RWPE2 (cell line): ENCODE measurements around the gene TCF23.
"Not testable (repeated sequence)": the region's sequence is repeated elsewhere in the genome, so short reads cannot be mapped to it uniquely, and the experiment has no call there.

Source experiments
- ATAC-seq: fragments of 200-7000 bp; cut with Tn5 transposase; 3 replicates; pipeline ENCODE4 v1.9.1; 2021; ENCODE audit warnings: low read depth
- DNase-seq: peaks from one replicate; pipeline ENCODE4 v3.0.0-alpha.2; 2020; ENCODE audit warnings: low spot score
- H3K27ac ChIP-seq: fragments of 450-650 bp; 2 replicates; pipeline ENCODE4 v1.5.1; 2017; ENCODE audit warnings: mild to moderate bottlenecking; ENCODE audit not compliant: poor library complexity, severe bottlenecking
- H3K27me3 ChIP-seq: fragments of 250-450 bp; sonication (Bioruptor Pico); 2 replicates; pipeline ENCODE4 v1.5.1; 2021; ENCODE audit warnings: mild to moderate bottlenecking, moderate library complexity; ENCODE audit not compliant: insufficient read depth, poor library complexity, severe bottlenecking
- H3K36me3 ChIP-seq: fragments of 250-450 bp; sonication (Bioruptor Pico); 2 replicates; pipeline ENCODE4 v1.5.1; 2020; ENCODE audit warnings: low read depth, mild to moderate bottlenecking, moderate library complexity
- H3K4me1 ChIP-seq: fragments of 250-450 bp; sonication (Bioruptor Pico); 2 replicates; pipeline ENCODE4 v1.5.1; 2021; ENCODE audit warnings: mild to moderate bottlenecking, moderate library complexity; ENCODE audit not compliant: insufficient read depth, poor library complexity, severe bottlenecking
- H3K4me3 ChIP-seq: fragments of 250-450 bp; sonication (Bioruptor Pico); 2 replicates; pipeline ENCODE4 v1.5.1; 2021; ENCODE audit warnings: mild to moderate bottlenecking, moderate library complexity; ENCODE audit not compliant: severe bottlenecking
- H3K9me3 ChIP-seq: fragments of 250-450 bp; sonication (Bioruptor Pico); 2 replicates; pipeline ENCODE4 v1.5.1; 2021; ENCODE audit warnings: mild to moderate bottlenecking, moderate library complexity; ENCODE audit not compliant: severe bottlenecking
- CTCF ChIP-seq: fragments of 450-650 bp; IDR thresholded peaks from one replicate; pipeline ENCODE4 v1.5.1; 2017; ENCODE audit warnings: mild to moderate bottlenecking, moderate library complexity; ENCODE audit not compliant: poor library complexity, severe bottlenecking

Gene TCF23

GRCh38 chr2:27171351-27171848 is 22.6 kb downstream of the TCF23 start:
- H3K36me3 ChIP-seq, result no peaks in the 10 kb centered on the region
- no peaks in the 10 kb centered on the region for H3K4me1 ChIP-seq
- H3K27ac ChIP-seq, result no peak overlapping the region
- DNase-seq, result no peak
- H3K9me3 ChIP-seq, result no peaks in the 10 kb centered on the region
- no peak overlapping the region for H3K4me3 ChIP-seq
- no peak for TF ChIP-seq CTCF
- peaks cover 30% of the 10 kb centered on the region for H3K27me3 ChIP-seq
- no peak for ATAC-seq

- no peaks in the 10 kb centered on the region for H3K36me3 ChIP-seq
- no peak for DNase-seq
- no peaks in the 10 kb centered on the region for H3K9me3 ChIP-seq
- no peak overlapping the region for H3K4me3 ChIP-seq
- no peaks in the 10 kb centered on the region for H3K4me1 ChIP-seq
- ATAC-seq, result no peak
- H3K27me3 ChIP-seq, result peaks cover 30% of the 10 kb centered on the region
- TF ChIP-seq CTCF, result no peak
- H3K27ac ChIP-seq, result no peak overlapping the region
Measured at GRCh38 chr2:27174638-27175037, 25.8 kb downstream of the TCF23 start.

- DNase-seq (no peak), ATAC-seq (no peak)
- H3K27ac ChIP-seq, result no peak overlapping the region
- H3K4me1 ChIP-seq, result no peaks in the 10 kb centered on the region
- peaks cover 30% of the 10 kb centered on the region for H3K27me3 ChIP-seq
- H3K9me3 ChIP-seq, result no peaks in the 10 kb centered on the region
- no peak for TF ChIP-seq CTCF
- no peak overlapping the region for H3K4me3 ChIP-seq
- no peaks in the 10 kb centered on the region for H3K36me3 ChIP-seq
Measured at GRCh38 chr2:27175330-27175729, 26.5 kb downstream of the TCF23 start.

- not testable (repeated sequence) for H3K36me3 ChIP-seq, ATAC-seq, H3K4me3 ChIP-seq, DNase-seq, H3K27ac ChIP-seq, H3K9me3 ChIP-seq, H3K4me1 ChIP-seq
- peaks cover 30% of the 10 kb centered on the region for H3K27me3 ChIP-seq
Measured at GRCh38 chr2:27175781-27176180, 27.0 kb downstream of the TCF23 start.

GRCh38 chr2:27177441-27178351 is 28.9 kb downstream of the TCF23 start:
- H3K27ac ChIP-seq, result no peak overlapping the region
- DNase-seq, result no peak
- H3K9me3 ChIP-seq, result no peaks in the 10 kb centered on the region
- ATAC-seq, result no peak
- peaks cover 20% of the 10 kb centered on the region for H3K27me3 ChIP-seq
- H3K36me3 ChIP-seq, result no peaks in the 10 kb centered on the region
- H3K4me3 ChIP-seq, result no peak overlapping the region
- H3K4me1 ChIP-seq, result no peaks in the 10 kb centered on the region
- no peak for TF ChIP-seq CTCF
